Measurements from ENCODE around the gene ZNF311. TPM values are rescaled to one million over a fixed set of nuclear protein-coding genes. Genes with fewer than 3 reads are reported as not detected.

Gene ZNF311
- total RNA-seq, 2 donors from 2014 or later = 0.24 TPM; not detected in 1

GRCh38 chr6:28981833-28982475, 23.2 kb downstream of the ZNF311 start:
- H3K4me3 ChIP-seq = peak overlapping the region; percentile 55 to 56
- no peaks in the 10 kb centered on the region for H3K9me3 ChIP-seq
- peak; percentile 93 for DNase-seq (ENCODE audit: low spot score)
- peaks cover 0 to 11% of the 10 kb centered on the region in 2 donors for H3K4me1 ChIP-seq
- TF ChIP-seq, protein P1, sequence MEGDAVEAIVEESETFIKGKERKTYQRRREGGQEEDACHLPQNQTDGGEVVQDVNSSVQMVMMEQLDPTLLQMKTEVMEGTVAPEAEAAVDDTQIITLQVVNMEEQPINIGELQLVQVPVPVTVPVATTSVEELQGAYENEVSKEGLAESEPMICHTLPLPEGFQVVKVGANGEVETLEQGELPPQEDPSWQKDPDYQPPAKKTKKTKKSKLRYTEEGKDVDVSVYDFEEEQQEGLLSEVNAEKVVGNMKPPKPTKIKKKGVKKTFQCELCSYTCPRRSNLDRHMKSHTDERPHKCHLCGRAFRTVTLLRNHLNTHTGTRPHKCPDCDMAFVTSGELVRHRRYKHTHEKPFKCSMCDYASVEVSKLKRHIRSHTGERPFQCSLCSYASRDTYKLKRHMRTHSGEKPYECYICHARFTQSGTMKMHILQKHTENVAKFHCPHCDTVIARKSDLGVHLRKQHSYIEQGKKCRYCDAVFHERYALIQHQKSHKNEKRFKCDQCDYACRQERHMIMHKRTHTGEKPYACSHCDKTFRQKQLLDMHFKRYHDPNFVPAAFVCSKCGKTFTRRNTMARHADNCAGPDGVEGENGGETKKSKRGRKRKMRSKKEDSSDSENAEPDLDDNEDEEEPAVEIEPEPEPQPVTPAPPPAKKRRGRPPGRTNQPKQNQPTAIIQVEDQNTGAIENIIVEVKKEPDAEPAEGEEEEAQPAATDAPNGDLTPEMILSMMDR (IDR thresholded peaks at IDR 0.05) = no peak
- no peaks in the 10 kb centered on the region for H3K27me3 ChIP-seq
- H3K36me3 ChIP-seq = no peaks in the 10 kb centered on the region
- peak overlapping the region; percentile 83 to 87 for H3K27ac ChIP-seq

DNA sequence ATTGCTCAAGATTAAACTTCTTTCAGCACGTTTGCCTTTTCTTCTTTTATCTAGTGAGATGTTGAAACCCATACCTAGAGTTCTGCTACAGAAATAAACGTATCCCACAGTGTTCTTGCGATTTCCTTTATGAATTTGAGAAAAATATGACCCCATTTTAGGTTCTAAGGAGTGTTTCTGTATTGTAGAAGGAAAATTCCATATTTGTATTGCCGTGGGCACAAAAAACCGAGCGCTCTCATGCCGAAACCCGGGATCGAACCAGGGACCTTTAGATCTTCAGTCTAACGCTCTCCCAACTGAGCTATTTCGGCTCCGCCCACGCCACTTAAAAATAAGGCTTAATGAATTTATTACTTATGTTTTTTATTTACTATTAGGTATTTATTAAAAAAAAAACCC, 23.7 kb downstream of the ZNF311 start:
- Histone ChIP-seq H3K27ac (peak overlapping the region; percentile 83 to 87), H3K4me3 (peak overlapping the region; percentile 55 to 56), H3K9me3 (no peaks in the 10 kb centered on the region), H3K4me1 (peaks cover 0 to 11% of the 10 kb centered on the region in 2 donors), H3K27me3 (no peaks in the 10 kb centered on the region), H3K36me3 (no peaks in the 10 kb centered on the region)
- peak; percentile 73 for DNase-seq (ENCODE audit: low spot score)
- TF ChIP-seq, protein P1 (IDR thresholded peaks at IDR 0.05) = no peak

DNA sequence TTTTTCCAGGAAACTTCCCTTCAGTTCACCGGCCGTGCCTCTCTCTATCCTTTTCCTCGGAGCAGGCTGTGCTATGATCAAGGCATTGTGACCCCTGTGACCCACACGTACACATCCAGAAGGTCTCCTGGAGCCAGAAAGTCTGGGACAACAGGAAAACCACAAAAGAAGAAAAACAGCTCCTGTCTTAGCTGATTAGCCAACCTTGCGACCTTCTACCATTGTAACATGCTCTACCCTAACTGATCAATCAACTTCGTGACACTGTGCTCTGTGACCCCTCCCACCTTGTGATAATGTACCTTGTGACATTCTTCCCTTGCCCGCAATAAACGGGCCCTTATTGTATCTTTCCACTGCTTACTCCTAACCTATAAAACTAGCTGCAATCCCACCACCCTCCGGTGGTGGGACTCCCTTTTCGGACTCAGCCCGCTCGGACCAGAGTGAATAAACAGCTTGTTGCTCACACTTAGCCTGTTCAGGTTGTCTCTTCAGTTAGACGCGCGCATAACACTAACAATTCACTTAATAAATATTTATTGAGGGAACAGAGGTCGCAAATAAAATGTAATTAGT, 24.2 kb downstream of the ZNF311 start:
- TF ChIP-seq, protein P1 (IDR thresholded peaks at IDR 0.05) = peak; percentile 20 to 47
- Histone ChIP-seq H3K4me3 (peak overlapping the region; percentile 55 to 56), H3K9me3 (no peaks in the 10 kb centered on the region), H3K4me1 (peaks cover 0 to 9% of the 10 kb centered on the region in 2 donors), H3K27ac (peak overlapping the region; percentile 83 to 87), H3K36me3 (no peaks in the 10 kb centered on the region), H3K27me3 (no peaks in the 10 kb centered on the region)
- peak; percentile 69 for DNase-seq (ENCODE audit: low spot score)

GRCh38 chr6:28980137-28980851, 24.8 kb downstream of the ZNF311 start:
- H3K36me3 ChIP-seq = no peaks in the 10 kb centered on the region
- no peaks in the 10 kb centered on the region for H3K9me3 ChIP-seq
- peak overlapping the region; percentile 83 to 87 for H3K27ac ChIP-seq
- no peaks in the 10 kb centered on the region for H3K27me3 ChIP-seq
- DNase-seq (ENCODE audit: low spot score) = no peak
- peak overlapping the region; percentile 55 to 56 for H3K4me3 ChIP-seq
- peaks cover 0 to 6% of the 10 kb centered on the region in 2 donors for H3K4me1 ChIP-seq
- TF ChIP-seq, protein P1 (IDR thresholded peaks at IDR 0.05) = no peak

GRCh38 chr6:28979679-28980078, 25.4 kb downstream of the ZNF311 start:
- Histone ChIP-seq H3K27me3 (no peaks in the 10 kb centered on the region), H3K27ac (no peak overlapping the region), H3K9me3 (no peaks in the 10 kb centered on the region), H3K36me3 (no peaks in the 10 kb centered on the region), H3K4me1 (peaks cover 0 to 6% of the 10 kb centered on the region in 2 donors), H3K4me3 (no peak overlapping the region)
- no peak for DNase-seq (ENCODE audit: low spot score)
- TF ChIP-seq, protein P1 (IDR thresholded peaks at IDR 0.05) = no peak
